B cell (primary cell): ENCODE measurements around the gene NRG4.

Experiments used
- EZH2 ChIP-seq: IDR thresholded peaks from 2 replicates; pipeline ENCODE4 v1.6.1; 2012; ENCODE audit warnings: borderline replicate concordance, low read depth, mild to moderate bottlenecking, moderate library complexity, low read length; ENCODE audit not compliant: insufficient read depth, poor library complexity, severe bottlenecking
- TF ChIP-seq, protein P1 (sequence below): fragments of 200-600 bp; IDR thresholded peaks from one replicate; pipeline ENCODE4 v1.8.0; 2022; ENCODE audit warnings: antibody characterized with exemption, mild to moderate bottlenecking

DNA sequence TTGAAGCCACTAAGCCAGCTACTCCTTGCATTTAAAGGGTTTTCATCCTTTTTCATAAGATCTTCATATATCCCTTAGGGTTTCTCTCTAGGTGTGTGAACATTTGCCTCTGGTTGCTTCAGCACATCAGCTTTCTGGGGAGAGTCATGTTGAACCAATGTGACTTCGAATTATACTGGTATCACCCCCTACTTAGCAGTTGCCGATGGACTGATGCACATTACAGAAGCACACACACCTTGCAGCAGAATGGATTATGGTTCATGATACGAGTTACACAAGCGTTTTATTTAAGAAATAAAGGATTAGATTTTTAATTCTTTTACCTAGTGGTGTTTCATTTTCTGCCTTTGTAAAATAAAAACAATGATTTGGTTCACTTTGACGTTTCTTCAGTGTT, 69.0 kb downstream of the NRG4 start:
- TF ChIP-seq, protein P1, sequence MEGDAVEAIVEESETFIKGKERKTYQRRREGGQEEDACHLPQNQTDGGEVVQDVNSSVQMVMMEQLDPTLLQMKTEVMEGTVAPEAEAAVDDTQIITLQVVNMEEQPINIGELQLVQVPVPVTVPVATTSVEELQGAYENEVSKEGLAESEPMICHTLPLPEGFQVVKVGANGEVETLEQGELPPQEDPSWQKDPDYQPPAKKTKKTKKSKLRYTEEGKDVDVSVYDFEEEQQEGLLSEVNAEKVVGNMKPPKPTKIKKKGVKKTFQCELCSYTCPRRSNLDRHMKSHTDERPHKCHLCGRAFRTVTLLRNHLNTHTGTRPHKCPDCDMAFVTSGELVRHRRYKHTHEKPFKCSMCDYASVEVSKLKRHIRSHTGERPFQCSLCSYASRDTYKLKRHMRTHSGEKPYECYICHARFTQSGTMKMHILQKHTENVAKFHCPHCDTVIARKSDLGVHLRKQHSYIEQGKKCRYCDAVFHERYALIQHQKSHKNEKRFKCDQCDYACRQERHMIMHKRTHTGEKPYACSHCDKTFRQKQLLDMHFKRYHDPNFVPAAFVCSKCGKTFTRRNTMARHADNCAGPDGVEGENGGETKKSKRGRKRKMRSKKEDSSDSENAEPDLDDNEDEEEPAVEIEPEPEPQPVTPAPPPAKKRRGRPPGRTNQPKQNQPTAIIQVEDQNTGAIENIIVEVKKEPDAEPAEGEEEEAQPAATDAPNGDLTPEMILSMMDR, result no peak
- TF ChIP-seq EZH2, result no peak
